AG10803 (cell line): Measurements from ENCODE around the gene AUP1.

Experiments
- DNase-seq: peaks from one replicate; pipeline ENCODE4 v3.0.0; 2010; ENCODE audit warnings: low read depth
- H3K4me3 ChIP-seq: 2 replicates; pipeline ENCODE4 v1.5.1; 2011; ENCODE audit warnings: mild to moderate bottlenecking, low read length, control low read depth
- CTCF ChIP-seq: conservative IDR thresholded peaks from 2 replicates; pipeline ENCODE4 v1.5.1; 2011; ENCODE audit warnings: mild to moderate bottlenecking, low read length, control low read depth, inconsistent platforms

AUP1 gene

DNA sequence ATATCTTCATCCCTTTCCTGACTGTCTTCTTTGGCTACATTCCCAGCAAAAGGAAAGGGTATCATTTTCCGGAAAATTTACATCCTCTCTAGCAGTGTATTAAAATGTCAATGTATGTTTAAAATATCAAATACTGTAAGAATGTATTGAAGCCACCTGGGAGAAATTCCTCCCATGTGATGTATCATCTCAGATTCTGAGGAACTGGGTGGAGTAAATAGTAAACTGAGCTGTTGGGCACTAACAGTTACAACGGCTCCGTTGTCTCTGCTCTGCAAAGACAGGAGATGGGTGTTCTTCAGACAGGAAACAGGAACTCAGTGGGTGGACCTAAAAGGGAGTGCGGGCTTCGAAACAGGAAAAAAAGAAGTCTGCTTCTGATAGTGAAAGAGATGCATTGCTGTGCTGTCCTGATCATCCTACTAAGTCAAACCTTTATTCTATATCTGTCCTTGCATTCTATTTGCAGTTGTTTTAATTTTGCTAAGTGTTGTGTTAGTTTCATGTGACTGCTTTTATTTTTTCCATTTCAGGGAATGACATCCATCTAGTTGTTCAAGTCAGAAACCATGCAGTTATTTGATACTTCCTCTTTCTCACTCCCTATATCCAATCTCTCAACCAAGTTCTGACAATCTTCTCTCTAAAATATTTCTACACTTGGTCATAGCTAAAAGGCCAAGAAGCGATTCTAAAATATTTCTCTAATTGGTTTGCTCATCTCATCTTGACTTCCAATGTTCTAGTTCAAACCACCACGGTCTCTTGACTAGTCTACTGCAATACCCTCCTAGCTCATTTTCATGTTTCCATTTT lies 44.4 kb upstream of the AUP1 start:
- peak; percentile 67 for DNase-seq
- no peak for TF ChIP-seq CTCF
- no peak overlapping the region for H3K4me3 ChIP-seq

GRCh38 chr2:74572178-74572925 lies 42.8 kb upstream of the AUP1 start:
- DNase-seq = no peak
- no peak overlapping the region for H3K4me3 ChIP-seq
- TF ChIP-seq CTCF = no peak

DNA sequence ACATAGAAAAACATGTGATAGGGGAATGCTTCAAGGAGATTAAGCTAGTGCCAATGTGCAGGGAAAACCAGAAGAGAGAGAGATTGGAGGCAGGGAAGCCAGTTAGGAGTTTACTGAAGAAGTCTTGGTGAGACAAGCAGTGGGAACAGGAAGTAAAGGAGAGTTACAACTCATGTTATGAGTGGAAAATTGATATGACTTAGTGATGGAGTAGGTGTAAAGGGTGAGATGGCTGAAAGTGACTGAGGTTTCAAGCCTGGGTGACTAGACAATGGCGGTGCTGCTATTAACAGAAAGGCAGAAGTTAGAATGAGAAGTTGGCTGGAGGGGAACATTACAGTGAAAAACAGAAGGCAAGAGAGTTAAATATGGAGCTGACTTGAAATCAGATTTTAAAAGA lies 41.6 kb upstream of the AUP1 start:
- TF ChIP-seq CTCF = no peak
- H3K4me3 ChIP-seq = no peak overlapping the region
- DNase-seq = no peak

- no peak overlapping the region for H3K4me3 ChIP-seq
- no peak for DNase-seq
- TF ChIP-seq CTCF = no peak
These were observed 40.2 kb upstream of the AUP1 start for GRCh38 chr2:74569686-74570085.

GRCh38 chr2:74567881-74568280 lies 38.4 kb upstream of the AUP1 start:
- DNase-seq = peak; percentile 97
- H3K4me3 ChIP-seq = no peak overlapping the region
- TF ChIP-seq CTCF = no peak

GRCh38 chr2:74566754-74567085 lies 37.2 kb upstream of the AUP1 start:
- TF ChIP-seq CTCF = no peak
- no peak overlapping the region for H3K4me3 ChIP-seq
- DNase-seq = peak; percentile 99
